T47D (cell line): ENCODE data around the gene NUPR1.
"Not testable (repeated sequence)": the region's sequence is repeated elsewhere in the genome, so short reads cannot be mapped to it uniquely, and the experiment has no call there.

Experiments used
- DNase-seq, 2 experiments: peaks; one replicate each; pipeline versions ENCODE4 v3.0.0 to v3.0.0-alpha.2; 2011 to 2012; ENCODE audit warnings: low read depth in 1 of 2, low spot score in 1 of 2
- JUND ChIP-seq: IDR thresholded peaks from 2 replicates; pipeline ENCODE4 v1.6.1; 2012; ENCODE audit warnings: low read depth
- in situ Hi-C: cut with HindIII; loops from 2 replicates; pipeline ENCODE4 v1.10.0; 2016; ENCODE audit warnings: low sequenced_read_pairs, low pct_unique_long_range_greater_than_20kb

NUPR1 gene

DNA sequence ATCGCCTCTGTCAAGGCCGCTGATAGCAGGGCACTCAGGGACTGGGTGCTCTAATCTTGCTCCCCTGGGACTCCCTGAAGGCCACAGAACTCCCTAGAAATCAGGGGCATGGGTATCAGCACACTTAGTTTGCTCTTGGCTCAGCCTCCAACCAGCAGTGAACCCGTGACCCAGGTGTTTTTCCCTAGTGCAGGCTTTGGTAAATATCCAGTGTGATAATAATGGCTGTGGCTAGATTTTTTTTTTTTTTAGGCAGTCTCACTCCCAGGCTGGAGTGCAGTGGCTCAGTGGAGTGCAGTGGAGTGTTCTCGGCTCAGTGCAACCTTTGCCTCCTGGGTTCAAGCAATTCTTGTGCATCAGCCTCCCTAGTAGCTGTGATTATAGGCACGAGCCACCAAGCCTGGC, 10.3 kb downstream of the NUPR1 start:
- in situ Hi-C loops = no loop called here
- TF ChIP-seq JUND = no peak
- no peak for DNase-seq

DNA sequence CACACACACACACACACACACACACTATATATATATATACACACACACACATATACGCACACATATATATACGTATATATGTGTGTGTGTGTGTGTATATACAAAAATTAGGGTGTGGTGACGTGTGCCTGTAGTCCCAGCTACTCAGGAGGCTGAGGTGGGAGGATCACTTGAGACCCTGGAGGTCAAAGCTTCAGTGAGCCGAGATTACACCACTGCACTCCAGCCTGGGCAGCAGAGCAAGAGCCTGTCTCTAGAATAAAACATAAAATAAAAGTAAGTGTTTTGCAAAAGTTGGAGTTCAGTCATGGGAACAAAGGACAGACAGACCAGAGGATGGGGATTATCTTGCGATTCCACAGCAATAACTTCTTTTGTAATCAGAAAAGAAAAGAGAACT, 10.8 kb downstream of the NUPR1 start:
- TF ChIP-seq JUND = no peak
- in situ Hi-C loops = no loop called here
- DNase-seq = no peak

DNA sequence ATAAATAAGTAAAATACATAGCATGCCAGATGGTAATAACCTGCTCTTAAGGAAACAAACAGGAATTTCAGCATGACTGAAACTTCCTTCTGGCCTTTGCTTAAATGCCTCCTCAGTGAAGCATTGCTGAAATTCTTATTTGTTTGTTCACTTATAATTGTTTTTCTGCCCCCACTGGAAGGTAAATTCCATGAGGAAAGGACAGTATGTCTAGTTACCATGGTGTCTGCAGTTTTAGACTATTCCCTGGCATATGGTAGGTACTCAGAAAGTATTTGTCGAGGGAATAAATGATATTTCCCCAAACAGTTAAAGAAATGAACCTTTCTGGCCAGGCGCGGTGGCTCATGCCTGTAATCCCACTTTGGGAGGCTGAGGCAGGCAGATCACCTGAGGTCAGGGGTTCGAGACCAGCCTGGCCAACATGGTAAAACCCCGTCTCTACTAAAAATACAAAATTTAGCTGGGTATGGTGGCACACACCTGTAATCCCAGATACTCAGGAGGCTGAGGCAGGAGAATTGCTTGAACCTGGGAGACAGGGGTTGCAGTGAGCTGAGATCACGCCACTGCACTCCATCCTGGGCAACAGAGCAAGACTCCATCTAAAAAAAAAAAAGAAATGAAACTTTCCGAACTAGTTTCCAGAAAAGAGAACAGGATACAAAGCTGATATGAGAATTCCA, 11.5 kb downstream of the NUPR1 start:
- 0 out of 2 replicates have a peak, but pooled peaks have one; percentile 9 for TF ChIP-seq JUND
- DNase-seq = peak in 1 of 2 experiments; percentile 90
- in situ Hi-C loops = not testable (repeated sequence)

DNA sequence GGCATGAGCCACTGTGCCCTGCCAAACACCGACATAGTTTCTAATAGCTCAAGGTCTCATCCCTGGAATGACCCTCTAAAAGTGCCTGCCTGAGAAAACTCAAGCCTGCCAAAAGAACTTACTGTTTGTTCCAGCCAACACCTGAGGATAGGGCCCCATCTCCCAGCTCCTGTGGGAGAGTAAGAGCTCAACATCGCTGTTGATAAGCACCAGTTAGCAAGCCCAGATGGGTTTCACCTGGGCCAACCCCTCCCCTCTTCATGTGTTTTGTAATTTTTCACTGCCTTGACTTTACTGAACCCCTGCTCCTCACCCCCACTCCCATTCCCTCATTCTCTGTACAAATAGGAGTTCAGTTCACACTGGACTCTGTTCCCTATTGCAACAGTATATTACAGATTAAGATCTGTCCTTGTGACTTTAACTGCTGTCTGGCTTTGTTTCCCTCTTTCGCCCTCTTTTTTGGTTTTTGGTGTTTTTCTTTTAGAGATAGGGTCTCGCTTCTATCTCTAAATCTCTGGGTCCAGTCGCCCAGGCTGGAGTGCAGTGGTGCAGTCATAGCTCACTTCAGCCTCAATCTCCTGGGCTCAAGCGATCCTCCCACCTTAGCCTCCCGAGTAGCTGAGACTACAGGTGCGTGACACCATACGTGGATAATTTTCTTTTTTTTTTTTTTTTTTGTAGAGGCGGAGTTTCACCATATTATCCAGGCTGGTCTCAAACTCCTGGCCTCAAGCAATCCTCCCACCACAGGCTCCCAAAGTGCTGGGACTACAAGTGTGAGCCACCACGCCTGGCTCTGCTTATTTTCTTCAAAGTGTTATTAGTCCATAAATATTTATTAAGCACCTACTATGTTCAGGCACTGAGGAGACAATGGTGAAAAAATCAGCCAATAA, 12.3 kb downstream of the NUPR1 start:
- no peak for TF ChIP-seq JUND
- DNase-seq = peak in 1 of 2 experiments; percentile 84
- in situ Hi-C loops = no loop called here

DNA sequence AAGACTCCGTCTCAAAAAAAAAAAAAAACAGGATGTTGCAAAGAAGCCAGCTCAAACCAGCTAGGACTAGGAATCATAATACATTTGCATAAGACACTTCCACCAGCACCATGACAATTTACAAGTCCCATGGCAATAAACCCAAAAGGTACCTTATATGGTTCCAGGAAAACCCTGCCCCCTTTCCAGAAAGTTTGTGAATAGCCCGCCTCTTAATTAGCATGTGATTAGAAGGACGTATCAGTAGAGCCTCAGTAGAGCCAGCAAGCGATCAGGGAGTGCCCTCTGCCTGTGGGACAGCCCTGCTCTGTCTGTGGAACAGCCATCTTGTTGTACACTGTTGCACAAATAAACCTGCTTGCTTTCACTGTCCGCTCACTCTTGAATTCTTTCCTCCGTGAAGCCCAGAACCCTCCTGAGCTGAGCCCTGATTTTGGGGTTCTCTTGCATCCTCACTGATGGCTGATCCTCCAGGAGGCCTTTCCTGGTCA, 14.0 kb downstream of the NUPR1 start:
- in situ Hi-C loops = no loop called here
- TF ChIP-seq JUND = no peak
- peak in 1 of 2 experiments; percentile 89 for DNase-seq

DNA sequence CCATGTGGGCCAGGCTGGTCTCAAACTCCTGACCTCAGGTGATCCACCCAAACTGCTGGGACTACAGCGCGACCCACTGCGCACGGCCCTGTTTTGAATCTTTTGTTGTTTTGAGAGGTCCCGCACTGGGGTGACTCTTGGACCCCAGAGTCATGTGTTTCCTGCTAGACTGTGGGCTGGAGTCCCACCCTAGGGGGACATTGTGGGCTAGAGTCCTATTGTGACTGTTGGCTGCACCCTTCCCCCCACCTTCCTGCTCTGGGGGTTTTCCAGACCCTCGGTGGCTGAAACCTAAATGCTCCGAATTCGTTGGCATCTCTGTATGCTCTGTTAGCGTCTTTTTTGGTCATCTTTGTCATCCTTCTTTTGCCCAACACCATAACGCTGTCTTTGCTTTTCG, 16.0 kb downstream of the NUPR1 start:
- no peak for TF ChIP-seq JUND
- DNase-seq = no peak
- in situ Hi-C loops = no loop called here

DNA sequence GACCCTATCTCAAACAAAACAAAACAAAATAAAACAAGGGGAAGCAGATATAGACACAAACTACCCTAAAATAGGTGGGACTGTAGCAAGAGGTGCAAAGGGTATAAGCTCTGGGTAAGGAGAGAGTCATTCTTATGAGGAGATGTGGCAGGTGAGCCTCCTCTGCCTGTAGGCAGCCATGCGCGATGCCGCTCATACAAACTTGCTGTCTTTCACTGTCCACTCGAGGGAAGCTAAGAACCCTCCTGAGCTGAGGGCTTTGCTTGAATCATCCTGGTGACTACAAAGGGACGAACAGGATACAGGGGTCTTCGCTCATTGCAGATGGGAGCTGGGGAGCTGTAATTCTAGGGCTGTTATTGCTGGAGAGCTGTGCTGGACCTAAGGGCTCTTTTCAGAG, 17.3 kb downstream of the NUPR1 start:
- DNase-seq = no peak
- TF ChIP-seq JUND = no peak
- in situ Hi-C loops = no loop called here

DNA sequence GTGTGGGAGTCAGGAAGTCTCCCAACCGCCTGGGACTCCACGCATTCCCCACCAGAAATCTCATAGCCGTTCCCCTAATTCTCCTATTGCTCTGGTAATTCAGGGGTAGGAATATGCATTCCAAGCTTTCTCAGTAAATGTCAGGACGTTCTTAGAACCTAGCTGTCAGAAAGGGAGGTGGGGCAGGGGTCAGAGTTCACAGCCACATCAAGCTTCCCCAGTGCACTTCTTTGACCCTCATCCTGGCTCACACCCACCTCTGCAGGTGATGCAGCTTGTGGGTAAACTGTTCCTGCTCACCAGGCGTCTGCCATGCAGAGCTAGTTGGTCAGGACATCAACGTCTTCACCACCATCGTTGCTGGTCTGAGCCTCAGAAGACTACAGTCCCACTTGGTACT, 18.1 kb downstream of the NUPR1 start:
- no peak for DNase-seq
- no peak for TF ChIP-seq JUND
- in situ Hi-C loops = no loop called here

DNA sequence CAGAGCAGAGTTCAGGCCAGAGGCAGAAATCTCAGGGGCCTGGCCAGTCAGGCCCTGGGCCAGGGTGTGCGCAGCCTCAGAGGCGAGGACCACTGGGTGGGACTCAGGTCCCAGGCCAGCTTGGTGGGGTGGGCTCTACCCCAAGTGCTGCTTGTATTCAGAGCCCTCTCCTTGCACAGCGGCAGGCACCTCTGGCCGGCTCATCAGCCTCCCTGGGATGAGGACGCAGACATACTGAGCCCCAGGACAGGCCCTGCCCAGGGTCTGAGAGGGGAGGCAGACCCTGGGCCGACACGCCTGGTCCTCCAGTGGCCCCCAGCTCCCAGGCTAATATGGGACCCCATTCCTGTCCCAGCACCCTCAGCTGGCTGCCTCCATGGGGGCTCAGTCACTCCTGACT, 24.5 kb downstream of the NUPR1 start:
- no peak for TF ChIP-seq JUND
- DNase-seq = peak in 1 of 2 experiments; percentile 0
- in situ Hi-C loops = no loop called here

DNA sequence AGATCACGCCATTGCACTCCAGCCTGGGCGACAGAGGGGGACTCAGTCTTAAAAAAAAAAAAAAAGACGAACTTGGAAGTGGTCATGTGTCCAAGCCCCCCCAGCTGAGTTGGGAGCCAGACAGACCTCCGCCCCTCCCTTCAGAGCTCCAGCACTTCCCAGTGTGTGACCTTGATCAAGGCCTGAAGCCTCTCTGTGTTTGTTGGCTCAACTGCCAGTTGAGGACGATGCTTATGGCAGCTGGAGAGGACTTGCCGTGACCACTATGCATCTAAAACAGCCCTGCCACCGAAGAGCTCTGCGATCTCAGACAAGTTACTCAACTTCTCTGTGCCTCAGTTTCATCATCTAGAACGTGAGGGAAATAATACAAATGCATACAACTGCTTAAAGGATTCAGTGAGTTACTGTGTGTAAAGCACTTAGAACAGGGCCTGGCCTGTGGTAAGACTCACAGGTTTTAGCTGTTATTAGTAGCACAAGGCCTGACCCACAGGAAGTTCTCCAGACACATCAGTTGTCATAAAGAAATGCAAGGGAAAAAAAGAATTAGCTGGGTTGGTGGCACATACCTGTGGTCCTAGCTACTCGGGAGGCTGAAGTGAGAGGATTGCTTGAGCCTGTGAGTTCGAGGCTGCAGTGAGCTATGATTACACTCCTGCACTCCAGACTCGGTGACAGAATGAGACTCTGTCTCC, 25.1 kb downstream of the NUPR1 start:
- no peak for TF ChIP-seq JUND
- DNase-seq = peak in 1 of 2 experiments; percentile 0
- in situ Hi-C loops = no loop called here

DNA sequence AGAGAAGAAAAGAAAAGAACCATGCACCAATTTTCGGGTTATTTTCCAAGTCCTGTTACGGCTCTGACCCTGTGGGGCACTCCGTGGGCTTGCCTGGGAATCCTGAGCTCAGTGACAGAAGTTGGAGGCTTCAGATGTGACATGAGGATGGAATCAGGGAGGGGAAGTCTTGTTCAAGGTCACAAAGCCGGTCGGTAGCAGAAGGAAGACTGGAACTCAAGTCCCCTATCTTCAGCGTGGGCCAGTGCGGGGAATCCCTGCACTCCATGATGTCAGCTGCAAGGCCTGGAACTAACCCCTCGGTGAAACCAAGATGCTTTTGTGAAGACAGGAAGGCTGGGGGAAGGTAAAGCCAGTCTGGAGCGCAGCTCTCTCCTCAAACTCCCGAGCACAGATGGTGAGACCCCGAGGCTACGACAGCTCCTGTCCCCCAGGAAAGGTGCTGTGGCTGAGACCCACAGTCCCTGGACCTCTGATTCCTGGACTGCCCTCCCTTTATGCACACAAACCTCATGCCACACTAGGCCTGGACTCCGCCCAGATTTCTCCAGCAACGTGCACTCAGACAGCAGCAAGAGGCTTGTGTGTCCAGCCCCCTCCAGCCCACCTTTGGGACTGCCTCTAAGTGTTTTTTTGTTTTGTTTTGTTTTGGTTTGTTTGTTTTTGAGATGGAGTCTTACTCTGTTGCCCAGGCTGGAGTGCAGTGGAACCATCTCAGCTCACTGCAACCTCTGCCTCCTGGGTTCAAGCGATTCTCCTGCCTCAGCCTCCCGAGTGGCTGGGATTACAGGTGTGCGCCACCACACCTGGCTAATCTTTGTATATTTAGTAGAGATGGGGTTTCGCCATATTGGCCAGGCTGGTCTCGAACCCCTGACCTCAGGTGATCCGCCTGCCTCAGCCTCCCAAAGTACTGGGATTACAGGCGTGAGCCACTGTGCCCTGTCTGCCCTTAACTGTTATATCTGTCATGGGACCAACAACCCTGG, 26.7 kb downstream of the NUPR1 start:
- TF ChIP-seq JUND = no peak
- DNase-seq = no peak
- in situ Hi-C loops = no loop called here
